HepG2 (cell line): ENCODE results near the gene MOCS1. TPM values are rescaled to one million over a fixed set of nuclear protein-coding genes. Genes with fewer than 3 reads are reported as not detected.
A peak's percentile ranks its signal among the peaks of the same experiment; 100 is the strongest.

Experiments
- ATAC-seq: fragments of 200-7000 bp; cut with Tn5 transposase; 3 replicates; pipeline ENCODE4 v1.9.1; 2020; ENCODE audit warnings: mild to moderate bottlenecking, moderate library complexity
- BruUV-seq: library from RNA; stranded (reverse); fragments of 400-500 nt; replicated peaks from 2 replicates; lab custom pipeline; 2021; lab: Mats Ljungman, UMichigan
- CTCF ChIA-PET: fragments of 300-600 bp; formaldehyde crosslinking; extraction: SDS; loops from one replicate; lab custom pipeline; 2021; ENCODE audit warnings: low total read pairs, inconsistent platforms, low intra/inter-chr PET ratio; lab: Yijun Ruan, JAX
- POLR2A ChIA-PET: fragments of 350-600 bp; sonication (Branson Sonifier 250); formaldehyde crosslinking; loops from one replicate; lab custom pipeline; 2020; ENCODE audit warnings: antibody characterized with exemption, inconsistent platforms; lab: Yijun Ruan, JAX
- DNase-seq: peaks from one replicate; pipeline ENCODE4 v3.0.0-alpha.2; 2015; ENCODE audit warnings: low spot score
- FAIRE-seq: peaks from 3 replicates; lab custom pipeline; 2011; peaks lifted over from hg19 to GRCh38; lab: Jason Lieb, UNC
- H2AFZ ChIP-seq: one replicate; pipeline ENCODE4 v1.6.1; 2011; ENCODE audit warnings: low read length, inconsistent platforms
- H3K27ac ChIP-seq: fragments of 300-600 bp; 3 replicates; pipeline ENCODE4 v1.8.0; 2011; ENCODE audit warnings: mixed run types, mild to moderate bottlenecking, mixed read lengths, low read length, inconsistent platforms; ENCODE audit not compliant: insufficient read depth; ENCODE audit errors: extremely low read length
- H3K27me3 ChIP-seq, 2 experiments: fragments of 200-600 bp in 1 of 2; 2 replicates in 1 of 2; 3 replicates in 1 of 2; pipeline versions ENCODE4 v1.6.0 to v1.8.0; 2011; ENCODE audit warnings: low read length in 2 of 2, mild to moderate bottlenecking in 2 of 2, moderate library complexity in 2 of 2, inconsistent platforms in 1 of 2; ENCODE audit not compliant: insufficient read depth in 2 of 2, control insufficient read depth in 1 of 2
- H3K36me3 ChIP-seq, 2 experiments: fragments of 200-600 bp in 1 of 2; replicated peaks in 1 of 2; 2 replicates in 1 of 2; 3 replicates in 1 of 2; pipeline versions ENCODE4 v1.5.1 to v1.8.0; 2011; ENCODE audit warnings: low read length in 2 of 2, inconsistent platforms in 1 of 2; ENCODE audit not compliant: insufficient read depth in 2 of 2, control insufficient read depth in 1 of 2
- H3K4me1 ChIP-seq: 2 replicates; pipeline ENCODE4 v1.5.1; 2012; ENCODE audit warnings: low read length, inconsistent platforms; ENCODE audit not compliant: insufficient read depth
- H3K4me2 ChIP-seq: 2 replicates; pipeline ENCODE4 v1.6.0; 2011; ENCODE audit warnings: low read depth, low read length, inconsistent platforms
- H3K4me3 ChIP-seq, 3 experiments: fragments of 200-600 bp in 1 of 3; sonication (generic), shearing (Covaris generic) in 1 of 3; replicated peaks in 1 of 3; 2 replicates each; pipeline ENCODE4 v1.5.1; 2011 to 2016; ENCODE audit warnings: low read length in 3 of 3, inconsistent platforms in 2 of 3, low read depth in 2 of 3, mild to moderate bottlenecking in 2 of 3, control low read depth in 1 of 3, mixed read lengths in 1 of 3; ENCODE audit not compliant: insufficient read depth in 1 of 3
- H3K79me2 ChIP-seq: one replicate; pipeline ENCODE4 v1.6.1; 2011; ENCODE audit warnings: low read length, inconsistent platforms; ENCODE audit not compliant: insufficient read depth
- H3K9ac ChIP-seq: 2 replicates; pipeline ENCODE4 v1.6.0; 2011; ENCODE audit warnings: mild to moderate bottlenecking, low read depth, low read length, inconsistent platforms; ENCODE audit not compliant: insufficient read depth
- H3K9me3 ChIP-seq: 2 replicates; pipeline ENCODE4 v1.5.1; 2012; ENCODE audit warnings: mild to moderate bottlenecking, low read length
- H4K20me1 ChIP-seq: 2 replicates; pipeline ENCODE4 v1.6.0; 2011; ENCODE audit warnings: inconsistent platforms, mild to moderate bottlenecking, low read length, moderate library complexity; ENCODE audit not compliant: insufficient read depth
- DNMT1 ChIP-seq: sonication (generic); formaldehyde crosslinking; IDR thresholded peaks from 2 replicates; pipeline ENCODE4 v1.5.1; 2020; ENCODE audit warnings: mild to moderate bottlenecking, missing genetic modification reagents
- FOXA1 ChIP-seq, 2 experiments: fragments of 450-650 bp in 1 of 2; sonication (generic) in 1 of 2; formaldehyde crosslinking in 1 of 2; IDR thresholded peaks; 2 replicates each; pipeline versions ENCODE4 v1.4.0 to v1.6.1; 2016 to 2020; ENCODE audit warnings: missing genetic modification reagents in 1 of 2
- HNF1A ChIP-seq, 2 experiments: sonication (generic) in 1 of 2; formaldehyde crosslinking in 1 of 2; IDR thresholded peaks; 2 replicates each; pipeline versions ENCODE4 v1.4.0 to v1.6.1; 2016 to 2020; ENCODE audit warnings: borderline replicate concordance in 1 of 2, low read depth in 1 of 2, mild to moderate bottlenecking in 1 of 2, missing genetic modification reagents in 1 of 2
- MAF1 ChIP-seq: sonication (generic); formaldehyde crosslinking; IDR thresholded peaks from 2 replicates; pipeline ENCODE4 v1.5.0; 2020; ENCODE audit warnings: missing genetic modification reagents, borderline replicate concordance
- PRDM10 ChIP-seq: sonication (generic); formaldehyde crosslinking; IDR thresholded peaks from 2 replicates; pipeline ENCODE4 v1.4.0; 2020; ENCODE audit warnings: low read depth, missing genetic modification reagents
- WGBS: methylation state at CpG from one replicate; pipeline ENCODE4 v1.1.6; 2017; ENCODE audit warnings: low lambda C conversion rate; 5-methylcytosine and 5-hydroxymethylcytosine counted together
- in situ Hi-C: cut with HindIII; loops from 2 replicates; pipeline ENCODE4 v1.10.0; 2017; ENCODE audit warnings: low pct_unique_long_range_greater_than_20kb; ENCODE audit not compliant: extremely low pct_ligation_motif_present
- intact Hi-C: fragments of 100-400 bp; cut with micrococcal nuclease; formaldehyde crosslinking; loops from one replicate; pipeline ENCODE4 v1.10.0; 2022; ENCODE audit not compliant: unreplicated experiment
- polyA plus RNA-seq, 8 experiments: library from polyadenylated mRNA; depleted of rRNA in 3 of 8; stranded (reverse) in 7 of 8; unstranded in 1 of 8; fragments of >200 nt; fragmentation: Illumina TruSeq in 4 of 8; extraction: Trizol in 4 of 8; gene quantifications; 2 replicates each; pipeline versions ENCODE4 v1.2.1 to v1.2.3, GENCODE V29; 2011 to 2016; ENCODE audit warnings: low read depth in 4 of 8, missing spikeins in 1 of 8, mixed read lengths in 1 of 8; ENCODE audit not compliant: insufficient read depth in 1 of 8
- total RNA-seq, 5 experiments: library from RNA; depleted of rRNA; stranded (reverse); fragments of >200 nt; fragmentation: Illumina TruSeq; extraction: Trizol; gene quantifications; 2 replicates each; pipeline ENCODE4 v1.2.3, GENCODE V29; 2016; ENCODE audit warnings: low read depth in 1 of 5

The MOCS1 gene
- total and polyA plus RNA-seq, 2 of the 13 experiments (the other 11 are each of a cell fraction or from before 2014, with no cell fraction given), result 5.3 to 11.7 TPM

- Histone ChIP-seq H3K27ac (no peak overlapping the region), H3K27me3 (no peaks in the 10 kb centered on the region), H4K20me1 (no peaks in the 10 kb centered on the region), H3K9me3 (no peaks in the 10 kb centered on the region), H2AFZ (no peak overlapping the region), H3K9ac (no peak overlapping the region), H3K36me3 (no peaks in the 10 kb centered on the region), H3K4me3 (no peak overlapping the region), H3K4me1 (no peaks in the 10 kb centered on the region), H3K4me2 (no peak overlapping the region), H3K79me2 (no peaks in the 10 kb centered on the region)
- TF ChIP-seq FOXA1 (IDR thresholded peaks at IDR 0.05) (peak; percentile 58; the same call in 1 of the 2 replicates), FOXA1 (CRISPR knock-in tag; IDR thresholded peaks at IDR 0.05) (no peak), HNF1A (IDR thresholded peaks at IDR 0.05; ENCODE audit: low read depth) (no peak), HNF1A (CRISPR knock-in tag; IDR thresholded peaks at IDR 0.05; ENCODE audit: borderline replicate concordance) (no peak), MAF1 (CRISPR knock-in tag) (no peak), DNMT1 (no peak), PRDM10 (CRISPR knock-in tag) (no peak)
- FAIRE-seq, result no peak
- CTCF ChIA-PET, result no interaction called here
- DNase-seq, result no peak
- in situ Hi-C loops (no loop called here), intact Hi-C loops (no loop called here)
- WGBS, result 13% methylated on average over 2 of the region's 2 CpGs
- no peak for ATAC-seq
- BruUV-seq, result no TSS peak
- POLR2A ChIA-PET, result no interaction called here
Observed at GRCh38 chr6:39964530-39964929, 30.3 kb upstream of the MOCS1 start.
